Measurements from ENCODE around the gene FLAD1. TPM values are rescaled to one million over a fixed set of nuclear protein-coding genes. Genes with fewer than 3 reads are reported as not detected.

The FLAD1 gene
- total RNA-seq, 1 experiment from 2014 or later: 58.4 TPM

DNA sequence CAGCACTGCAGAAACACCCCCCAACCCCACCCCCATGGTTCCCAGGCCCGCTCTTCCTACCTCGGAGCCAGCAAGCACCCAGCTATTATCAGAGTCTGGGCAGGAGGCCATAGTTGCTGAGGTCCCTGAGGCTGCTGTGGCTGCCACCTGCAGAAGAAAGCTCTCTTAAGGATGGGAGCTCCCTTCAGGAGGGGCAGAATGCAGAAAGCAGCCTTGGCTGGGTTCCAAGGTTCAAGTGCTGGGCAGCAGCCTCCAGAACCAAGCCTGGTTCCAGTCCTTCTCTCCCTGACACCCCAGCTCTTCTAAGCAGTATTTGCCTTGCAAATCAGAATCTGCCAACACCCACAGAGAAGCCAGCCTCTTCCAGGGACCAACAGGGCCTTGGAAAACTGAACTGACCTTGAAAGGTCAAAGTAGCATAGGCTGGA lies 29.5 kb upstream of the FLAD1 start:
- DNase-seq (ENCODE audit: low read depth, low spot score) (no peak), ATAC-seq (no peak)
- Histone ChIP-seq H3K9me3 (ENCODE audit: control insufficient read depth in 1 of 2, insufficient read depth in 1 of 2, low read depth in 1 of 2, low read length in 2 of 2) (no peaks in the 10 kb centered on the region), H4K20me1 (ENCODE audit: insufficient read depth) (no peaks in the 10 kb centered on the region), H3K4me1 (ENCODE audit: control insufficient read depth in 1 of 2, insufficient read depth in 2 of 2, low read length in 2 of 2) (peaks cover 14 to 32% of the 10 kb centered on the region in 2 experiments), H3K4me2 (ENCODE audit: low read length) (no peak overlapping the region), H3K27ac (ENCODE audit: low read depth, low read length) (no peak overlapping the region), H3K9me2 (ENCODE audit: insufficient read depth) (no peaks in the 10 kb centered on the region), H3K27me3 (ENCODE audit: insufficient read depth, low read length) (no peaks in the 10 kb centered on the region), H2AFZ (ENCODE audit: low read depth, low read length, poor library complexity, severe bottlenecking) (no peak overlapping the region), H3K79me2 (ENCODE audit: insufficient read depth, low read length) (no peaks in the 10 kb centered on the region), H3K36me3 (ENCODE audit: control insufficient read depth in 1 of 2, insufficient read depth in 2 of 2, low read length in 2 of 2) (peaks cover 2% of the 10 kb centered on the region in 2 experiments; a peak in 1 of 4 replicates), H3K4me3 (replicated peaks in 1 of 2; ENCODE audit: low read depth in 1 of 2, low read length in 2 of 2) (no peak overlapping the region), H3K9ac (ENCODE audit: low read length) (no peak overlapping the region)
- TF ChIP-seq TCF7L2 (IDR thresholded peaks at IDR 0.05; ENCODE audit: borderline replicate concordance, extremely low read depth, insufficient read depth, insufficient read length): no peak
- TF ChIP-seq, protein P1, sequence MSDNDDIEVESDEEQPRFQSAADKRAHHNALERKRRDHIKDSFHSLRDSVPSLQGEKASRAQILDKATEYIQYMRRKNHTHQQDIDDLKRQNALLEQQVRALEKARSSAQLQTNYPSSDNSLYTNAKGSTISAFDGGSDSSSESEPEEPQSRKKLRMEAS (IDR thresholded peaks at IDR 0.05): no peak
- TF ChIP-seq EZH2phosphoT487 (IDR thresholded peaks at IDR 0.05; ENCODE audit: borderline replicate concordance): no peak
- TF ChIP-seq EGR1 (IDR thresholded peaks at IDR 0.05; ENCODE audit: low read depth): no peak
- no peak for TF ChIP-seq POLR2A (IDR thresholded peaks at IDR 0.05; ENCODE audit: borderline replicate concordance, extremely low read depth, insufficient read depth, insufficient read length)
- TF ChIP-seq, protein P2, sequence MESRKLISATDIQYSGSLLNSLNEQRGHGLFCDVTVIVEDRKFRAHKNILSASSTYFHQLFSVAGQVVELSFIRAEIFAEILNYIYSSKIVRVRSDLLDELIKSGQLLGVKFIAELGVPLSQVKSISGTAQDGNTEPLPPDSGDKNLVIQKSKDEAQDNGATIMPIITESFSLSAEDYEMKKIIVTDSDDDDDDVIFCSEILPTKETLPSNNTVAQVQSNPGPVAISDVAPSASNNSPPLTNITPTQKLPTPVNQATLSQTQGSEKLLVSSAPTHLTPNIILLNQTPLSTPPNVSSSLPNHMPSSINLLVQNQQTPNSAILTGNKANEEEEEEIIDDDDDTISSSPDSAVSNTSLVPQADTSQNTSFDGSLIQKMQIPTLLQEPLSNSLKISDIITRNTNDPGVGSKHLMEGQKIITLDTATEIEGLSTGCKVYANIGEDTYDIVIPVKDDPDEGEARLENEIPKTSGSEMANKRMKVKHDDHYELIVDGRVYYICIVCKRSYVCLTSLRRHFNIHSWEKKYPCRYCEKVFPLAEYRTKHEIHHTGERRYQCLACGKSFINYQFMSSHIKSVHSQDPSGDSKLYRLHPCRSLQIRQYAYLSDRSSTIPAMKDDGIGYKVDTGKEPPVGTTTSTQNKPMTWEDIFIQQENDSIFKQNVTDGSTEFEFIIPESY (IDR thresholded peaks at IDR 0.05; ENCODE audit: extremely low read depth, insufficient replicate concordance, low read length): no peak
- TF ChIP-seq EZH2 (IDR thresholded peaks at IDR 0.05): no peak
- TF ChIP-seq YY1 (IDR thresholded peaks at IDR 0.05; ENCODE audit: extremely low read depth, insufficient replicate concordance, low read depth, low read length): no peak
- TF ChIP-seq, protein P3, sequence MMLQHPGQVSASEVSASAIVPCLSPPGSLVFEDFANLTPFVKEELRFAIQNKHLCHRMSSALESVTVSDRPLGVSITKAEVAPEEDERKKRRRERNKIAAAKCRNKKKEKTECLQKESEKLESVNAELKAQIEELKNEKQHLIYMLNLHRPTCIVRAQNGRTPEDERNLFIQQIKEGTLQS (IDR thresholded peaks at IDR 0.05): no peak
- BruUV-seq (replicated peaks): no TSS peak
- ChIA-PET RAD21 (ENCODE audit: low non-redundant PET in 1 of 2, low total read pairs in 2 of 2, uncharacterized antibody in 2 of 2, unreplicated experiment in 2 of 2) (no interaction called here), POLR2A (interaction anchor here (1.2 kb wide), 1 partner anchor 17 kb away, joined by 3 read pairs; the partner anchor contains the start of gene SHC1), CTCF (no interaction called here)
- intact Hi-C loops (cut with micrococcal nuclease): no loop called here

Data from HCT116 (cell line).